ENCODE results near the gene TRPT1. TPM values are rescaled to one million over a fixed set of nuclear protein-coding genes. Genes with fewer than 3 reads are reported as not detected.
A peak's percentile ranks its signal among the peaks of the same experiment; 100 is the strongest.

Gene TRPT1
- total RNA-seq, 1 experiment from 2014 or later = 58.8 TPM

DNA sequence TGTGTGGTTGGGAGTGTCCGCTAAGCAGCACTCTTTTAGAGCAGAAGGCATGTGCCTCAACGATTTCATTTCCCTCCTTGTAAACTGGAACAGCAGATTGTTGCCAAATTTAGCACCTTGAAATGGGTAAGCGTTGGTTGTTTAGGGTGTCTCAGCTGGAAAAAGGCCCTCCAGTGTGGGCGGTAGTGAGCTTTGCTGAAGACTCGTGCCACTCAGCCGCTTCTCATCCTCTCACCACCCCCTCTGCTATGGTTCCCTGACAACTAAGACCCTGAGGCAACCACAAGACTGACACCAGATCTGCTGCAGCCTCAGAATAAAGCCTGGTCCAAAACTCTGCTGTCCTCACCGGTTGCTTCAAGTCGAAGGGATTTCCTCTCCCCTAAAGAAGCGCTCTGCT, 29.4 kb downstream of the TRPT1 start (continued):
- TF ChIP-seq ERG (CRISPR knock-in tag; IDR thresholded peaks at IDR 0.05) (no peak), MYBL2 (CRISPR knock-in tag; IDR thresholded peaks at IDR 0.05) (no peak), EMX1 (CRISPR knock-in tag; IDR thresholded peaks at IDR 0.05) (no peak), TEAD1 (CRISPR knock-in tag; IDR thresholded peaks at IDR 0.05) (no peak), ATF6 (CRISPR knock-in tag; IDR thresholded peaks at IDR 0.05) (no peak), NFYB (CRISPR knock-in tag; conservative IDR thresholded peaks at IDR 0.05; ENCODE audit: low read depth) (no peak)

- Mint-ChIP-seq H3K27ac (peak overlapping the region; percentile 41; the same call in 1 of the 2 replicates), H3K4me3 (no peak overlapping the region), H3K9me3 (no peaks in the 10 kb centered on the region), H3K36me3 (peaks cover 65% of the 10 kb centered on the region), H3K27me3 (ENCODE audit: low read depth) (no peaks in the 10 kb centered on the region), H3K4me1 (peaks cover 9% of the 10 kb centered on the region)
- CTCF ChIA-PET = interaction anchor here (1.2 to 2.1 kb wide), 3 partner anchors 12 to 40 kb away, joined by 4 to 11 read pairs (median 4); no protein-coding TSS in a partner anchor
- POLR2A ChIA-PET = no interaction called here
- DNase-seq (ENCODE audit: low spot score) = no peak
- TF ChIP-seq RORB (CRISPR knock-in tag; IDR thresholded peaks at IDR 0.05) (no peak), CBFB (CRISPR knock-in tag; IDR thresholded peaks at IDR 0.05; ENCODE audit: low read depth) (no peak), ARID4B (CRISPR knock-in tag; IDR thresholded peaks at IDR 0.05; ENCODE audit: borderline replicate concordance) (no peak), STAT6 (CRISPR knock-in tag; conservative IDR thresholded peaks at IDR 0.05; ENCODE audit: low read depth) (no peak), AR (CRISPR knock-in tag; IDR thresholded peaks at IDR 0.05) (no peak), ATF1 (CRISPR knock-in tag; IDR thresholded peaks at IDR 0.05) (no peak), MXD4 (CRISPR knock-in tag; IDR thresholded peaks at IDR 0.05; ENCODE audit: borderline replicate concordance) (no peak)
- ATAC-seq = no peak
Observed at GRCh38 chr11:64192434-64192833, 33.6 kb downstream of the TRPT1 start.
